GM19455 (cell line): ENCODE measurements around the gene SERPINA6.
"Not testable (repeated sequence)": the region's sequence is repeated elsewhere in the genome, so short reads cannot be mapped to it uniquely, and the experiment has no call there.

Experiments used
- ATAC-seq: cut with Tn5 transposase; IDR thresholded peaks from one replicate; pipeline ENCODE4 v1.9.1; 2021; ENCODE audit not compliant: unreplicated experiment

Gene SERPINA6

DNA sequence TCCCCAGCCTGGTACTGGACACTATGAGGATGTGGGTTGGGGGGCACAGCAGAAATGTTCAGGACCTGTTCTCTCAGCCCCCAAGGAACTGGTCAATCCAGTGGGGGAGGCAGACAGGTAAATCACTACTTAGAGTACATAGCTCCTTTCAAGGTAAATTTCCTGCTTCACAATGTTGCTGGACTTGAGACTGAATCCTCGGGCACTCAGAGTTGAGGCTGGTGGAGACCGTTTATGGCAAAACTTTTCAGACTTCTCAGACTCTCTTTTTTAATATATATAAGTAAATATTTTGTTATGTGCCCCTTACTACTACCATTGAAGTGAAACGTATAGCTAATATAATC, 29.6 kb downstream of the SERPINA6 start:
- ATAC-seq = no peak

DNA sequence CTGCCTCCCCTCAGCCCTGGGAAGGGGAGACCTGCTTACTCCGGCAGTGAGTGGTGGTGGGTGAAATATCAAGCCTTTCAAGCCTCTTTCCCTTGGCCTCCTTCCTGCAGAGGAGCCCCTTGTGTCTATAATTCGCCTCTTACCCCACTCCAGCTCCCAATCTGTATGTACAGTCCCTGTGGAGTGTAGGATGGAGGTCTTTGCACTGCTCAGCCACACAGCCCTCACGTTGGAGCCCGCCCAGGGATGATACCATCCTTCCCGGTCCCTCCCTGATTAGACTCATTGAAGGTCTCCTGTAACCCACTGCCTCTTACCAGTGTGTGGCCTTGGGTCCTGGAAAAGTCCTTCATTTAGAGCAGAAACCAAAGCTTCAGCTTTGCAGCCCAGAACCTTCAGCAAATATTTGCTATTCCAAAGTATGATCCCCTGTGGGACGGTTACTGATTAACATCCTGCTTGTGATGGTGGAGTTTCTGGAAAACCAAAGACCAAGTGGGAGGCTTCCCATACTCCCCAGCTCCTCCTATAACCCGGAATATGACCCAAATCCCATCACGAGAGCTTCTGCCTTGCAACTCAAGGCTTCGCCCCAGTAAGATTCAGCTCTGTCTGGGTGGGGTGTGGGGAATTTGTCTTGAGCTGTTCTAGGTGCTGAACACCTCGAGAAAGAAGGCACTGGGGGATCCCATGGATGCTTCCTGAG, 30.1 kb downstream of the SERPINA6 start, which contains the start of gene SERPINA10:
SERPINA10 (minus strand) TSS at position 397 of the 706 bp plus-strand sequence. CDS start 2,675 bp downstream, outside the sequence.
- no peak for ATAC-seq

GRCh38 chr14:94292526-94292871, 30.6 kb downstream of the SERPINA6 start:
- no peak for ATAC-seq

- no peak for ATAC-seq
These were observed 31.1 kb downstream of the SERPINA6 start for GRCh38 chr14:94291906-94292525.

- ATAC-seq = no peak
These were observed 31.8 kb downstream of the SERPINA6 start for GRCh38 chr14:94291159-94291905.

DNA sequence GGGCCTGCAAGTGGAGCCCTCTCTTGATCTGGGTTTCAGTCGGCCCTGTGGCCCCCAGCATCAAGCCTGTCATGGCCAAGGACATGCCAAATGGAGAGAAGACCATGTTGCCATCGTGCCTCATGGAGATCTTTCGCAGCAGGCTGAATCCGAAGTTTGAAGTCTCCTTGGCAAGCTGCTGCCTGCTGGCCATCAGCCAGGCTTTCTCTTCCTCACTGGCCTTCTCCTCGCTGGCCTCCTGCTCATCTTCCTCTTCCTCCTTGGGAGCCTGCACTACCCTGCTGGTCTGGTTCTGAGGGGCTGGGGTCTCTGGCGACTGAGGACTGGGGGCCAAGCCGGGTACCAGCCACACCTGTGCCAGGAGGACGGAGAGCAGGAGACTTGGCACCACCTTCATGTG, 32.9 kb downstream of the SERPINA6 start:
- no peak for ATAC-seq

GRCh38 chr14:94288610-94289465, 34.3 kb downstream of the SERPINA6 start:
- ATAC-seq = no peak

- ATAC-seq = no peak
These were observed 38.0 kb downstream of the SERPINA6 start for GRCh38 chr14:94285158-94285557.

- ATAC-seq = no peak
These were observed 38.9 kb downstream of the SERPINA6 start for GRCh38 chr14:94284221-94284620.

DNA sequence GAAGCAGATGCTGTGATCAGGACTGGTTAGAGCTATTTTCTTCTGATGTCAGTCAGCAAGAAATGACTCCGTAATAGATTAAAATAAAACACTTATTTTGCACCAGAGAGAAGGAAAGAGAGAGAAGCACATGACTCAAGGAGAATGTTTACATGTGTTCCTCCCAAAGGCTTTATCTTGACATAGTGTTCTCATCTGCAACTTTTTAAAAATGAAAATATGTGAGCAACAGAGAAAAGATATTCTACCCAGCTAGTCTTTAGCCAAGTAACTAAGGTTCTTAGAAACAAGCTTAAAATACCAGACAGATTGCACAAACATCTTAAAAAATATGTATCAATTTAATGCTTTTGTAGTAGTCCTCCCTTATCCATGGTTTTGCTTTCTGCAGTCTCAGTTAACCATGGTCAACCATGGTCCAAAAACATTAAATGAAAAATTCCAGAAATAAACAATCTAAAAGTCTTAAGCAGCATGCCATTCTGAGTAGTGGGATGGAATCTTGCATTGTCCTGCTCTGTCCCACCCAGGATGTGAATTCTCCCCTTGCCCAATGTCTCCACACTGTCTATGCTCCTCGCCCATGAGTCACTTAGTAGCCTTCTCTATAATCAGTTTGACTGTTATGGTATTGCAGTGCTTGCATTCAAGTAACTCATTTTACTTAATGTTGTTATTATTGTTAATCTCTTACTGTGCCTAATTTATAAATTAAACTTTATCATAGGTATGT, 40.0 kb downstream of the SERPINA6 start:
- ATAC-seq = no peak

DNA sequence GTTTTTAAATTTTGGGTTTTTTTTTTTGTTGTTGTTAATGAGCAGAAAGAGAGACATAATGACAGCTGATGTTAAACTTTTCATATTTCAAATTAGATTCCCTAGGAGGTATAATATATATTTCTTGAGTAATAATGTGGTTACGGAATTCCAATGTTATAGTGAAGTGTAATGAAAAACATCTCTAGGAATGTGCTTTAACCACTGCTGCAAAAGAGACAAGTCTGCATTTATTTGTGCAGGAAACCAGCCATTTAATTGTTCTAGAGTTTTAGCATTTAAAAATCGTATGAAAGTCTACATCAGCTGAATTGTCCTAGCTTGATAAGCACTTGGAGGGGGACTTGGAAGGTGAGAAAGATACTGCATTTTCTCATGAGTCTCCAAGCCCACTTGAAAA, 44.4 kb downstream of the SERPINA6 start:
- no peak for ATAC-seq

- not testable (repeated sequence) for ATAC-seq
These were observed 46.1 kb downstream of the SERPINA6 start for GRCh38 chr14:94276898-94277561.

- no peak for ATAC-seq
These were observed 54.0 kb downstream of the SERPINA6 start for GRCh38 chr14:94269156-94269555.

DNA sequence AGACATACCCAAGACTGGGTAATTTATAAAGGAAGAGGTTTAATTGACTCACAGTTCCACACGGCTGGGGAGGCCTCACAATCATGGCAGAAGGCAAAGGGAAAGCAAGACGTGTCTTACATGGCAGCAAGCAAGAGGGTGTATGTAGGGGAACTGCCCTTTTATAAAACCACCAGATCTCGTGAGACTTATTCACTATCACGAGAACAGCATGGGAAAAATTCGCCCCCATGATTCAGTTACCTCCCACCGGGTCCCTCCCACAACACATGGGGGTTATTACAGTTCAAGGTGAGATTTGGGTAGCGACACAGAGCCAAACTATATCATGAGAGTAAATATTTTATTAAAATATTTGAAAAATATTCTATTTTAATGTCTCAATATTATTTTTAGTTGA, 54.6 kb downstream of the SERPINA6 start:
- not testable (repeated sequence) for ATAC-seq

GRCh38 chr14:94267352-94267751, 55.8 kb downstream of the SERPINA6 start:
- no peak for ATAC-seq

- ATAC-seq = not testable (repeated sequence)
These were observed 58.9 kb downstream of the SERPINA6 start for GRCh38 chr14:94264195-94264594.
